H4 (cell line): ENCODE results near the gene RBFOX2. TPM values are rescaled to one million over a fixed set of nuclear protein-coding genes. Genes with fewer than 3 reads are reported as not detected.

Experiments
- DNase-seq: peaks from one replicate; pipeline ENCODE4 v3.0.0-alpha.2; 2015; ENCODE audit warnings: low spot score
- total RNA-seq: library from RNA; depleted of rRNA; stranded (reverse); fragments of >200 nt; shearing (Covaris generic); gene quantifications from 2 replicates; pipeline ENCODE4 v1.2.3, GENCODE V29; 2014

The RBFOX2 gene
- total RNA-seq, 1 experiment from 2014 or later = 55.3 TPM

GRCh38 chr22:35783943-35784614 is 244.5 kb downstream of the RBFOX2 start:
- peak; percentile 5 for DNase-seq

- no peak for DNase-seq
Measured at GRCh38 chr22:35782504-35782903, 246.1 kb downstream of the RBFOX2 start.

- DNase-seq = no peak
Measured at GRCh38 chr22:35781898-35782297, 246.7 kb downstream of the RBFOX2 start.

GRCh38 chr22:35777335-35777975 is 251.2 kb downstream of the RBFOX2 start:
- DNase-seq = peak; percentile 20

- no peak for DNase-seq
Measured at GRCh38 chr22:35775339-35775738, 253.3 kb downstream of the RBFOX2 start.

GRCh38 chr22:35769974-35770373 is 258.6 kb downstream of the RBFOX2 start:
- DNase-seq = no peak

GRCh38 chr22:35766654-35767580 is 261.7 kb downstream of the RBFOX2 start:
- DNase-seq = no peak

GRCh38 chr22:35761037-35761436 is 267.6 kb downstream of the RBFOX2 start:
- no peak for DNase-seq

- no peak for DNase-seq
Measured at GRCh38 chr22:35758394-35758793, 270.2 kb downstream of the RBFOX2 start.

- DNase-seq = no peak
Measured at GRCh38 chr22:35756722-35757121, 271.9 kb downstream of the RBFOX2 start.

- DNase-seq = no peak
Measured at GRCh38 chr22:35754761-35755160, 273.9 kb downstream of the RBFOX2 start.

- DNase-seq = no peak
Measured at GRCh38 chr22:35752863-35753189, 275.8 kb downstream of the RBFOX2 start.

GRCh38 chr22:35752006-35752862 is 276.4 kb downstream of the RBFOX2 start:
- DNase-seq = no peak

GRCh38 chr22:35749808-35750207 is 278.8 kb downstream of the RBFOX2 start:
- DNase-seq = peak; percentile 77

GRCh38 chr22:35746946-35747703 is 281.5 kb downstream of the RBFOX2 start:
- no peak for DNase-seq

GRCh38 chr22:35746248-35746647 is 282.4 kb downstream of the RBFOX2 start:
- no peak for DNase-seq

- no peak for DNase-seq
Measured at GRCh38 chr22:35743326-35743860, 285.2 kb downstream of the RBFOX2 start.

- peak; percentile 31 for DNase-seq
Measured at GRCh38 chr22:35742342-35743100, 286.1 kb downstream of the RBFOX2 start.

GRCh38 chr22:35740616-35741015 is 288.0 kb downstream of the RBFOX2 start:
- no peak for DNase-seq

GRCh38 chr22:35739931-35740380 is 288.7 kb downstream of the RBFOX2 start:
- DNase-seq = no peak
